ENCODE measurements around the gene TMED8.
"Not testable (repeated sequence)": the region's sequence is repeated elsewhere in the genome, so short reads cannot be mapped to it uniquely, and the experiment has no call there.

Gene TMED8

DNA sequence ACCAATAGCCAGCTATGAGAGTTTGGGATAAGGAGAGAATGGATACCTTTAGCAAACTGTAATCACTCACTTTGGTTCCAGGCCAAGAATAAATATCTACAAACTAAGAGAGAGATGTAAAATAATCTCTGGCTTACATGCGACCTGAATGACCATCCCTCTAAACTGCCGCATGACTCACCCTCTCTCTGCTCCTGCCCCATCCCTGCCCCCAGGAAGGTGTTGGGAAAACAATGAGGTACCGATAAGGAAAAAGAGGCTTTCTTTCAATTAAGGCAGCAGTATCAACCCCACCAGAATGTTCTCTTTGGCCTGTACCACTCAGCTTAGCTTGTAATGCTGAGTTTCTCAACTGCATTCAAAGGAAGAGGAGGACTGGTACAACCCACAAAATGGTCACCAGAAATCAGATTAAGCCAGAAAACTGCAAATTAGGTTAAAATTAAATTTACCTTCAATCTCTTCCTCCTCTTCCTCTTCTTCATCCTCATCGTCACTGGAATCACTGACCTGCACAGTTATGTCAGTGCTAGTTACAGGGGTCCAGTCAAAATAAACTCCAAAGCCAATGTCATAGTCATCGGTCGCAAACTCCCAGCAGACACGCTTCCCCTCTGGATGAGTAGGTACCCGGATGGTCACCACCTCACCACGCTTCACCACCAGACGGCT lies 34.0 kb downstream of the TMED8 start:
- TF ChIP-seq CTCF (conservative IDR thresholded peaks at IDR 0.05) = no peak
- H3K27ac ChIP-seq = no peak overlapping the region

DNA sequence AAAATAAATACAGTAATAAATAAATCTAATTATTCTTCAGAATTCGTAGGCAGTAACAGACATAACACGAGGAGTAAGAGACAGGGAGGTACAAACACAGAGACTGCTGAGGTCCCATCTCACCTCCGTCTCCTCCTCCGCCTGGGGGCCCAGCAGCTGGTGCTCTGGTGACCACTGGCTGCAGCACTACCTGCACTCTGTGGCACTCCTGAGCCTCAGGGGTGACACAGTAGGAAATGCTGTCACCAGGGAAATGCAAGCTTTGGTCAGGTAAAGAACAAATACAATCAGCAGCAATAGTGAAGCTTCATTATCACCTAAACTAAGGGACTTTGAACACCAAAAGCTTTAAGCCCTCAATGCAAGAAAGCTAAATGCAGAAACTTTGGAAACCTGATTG lies 36.5 kb downstream of the TMED8 start:
- H3K27ac ChIP-seq = no peak overlapping the region
- no peak for TF ChIP-seq CTCF (conservative IDR thresholded peaks at IDR 0.05)

- H3K27ac ChIP-seq = no peak overlapping the region
- no peak for TF ChIP-seq CTCF (conservative IDR thresholded peaks at IDR 0.05)
These were observed 37.5 kb downstream of the TMED8 start for GRCh38 chr14:77339407-77339806.

DNA sequence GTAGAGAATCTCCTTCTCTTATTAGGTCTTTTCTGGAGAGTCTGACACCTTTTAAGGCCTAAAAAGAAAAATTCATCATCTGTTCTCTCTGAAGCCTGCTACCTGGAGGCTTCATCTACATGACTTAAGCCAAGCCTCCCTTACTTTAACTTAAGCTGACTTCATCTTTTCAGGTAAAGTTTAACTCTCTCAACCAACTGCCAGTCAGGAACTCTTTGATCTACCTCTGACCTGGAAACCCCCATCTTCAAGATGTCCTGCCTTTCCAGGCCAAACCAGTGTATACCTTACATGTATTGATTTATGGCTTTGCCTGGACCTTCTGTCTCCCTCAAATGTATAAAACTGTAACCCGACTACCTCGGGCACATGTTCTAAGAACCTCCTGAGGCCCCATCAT lies 38.6 kb downstream of the TMED8 start:
- no peak overlapping the region for H3K27ac ChIP-seq
- TF ChIP-seq CTCF (conservative IDR thresholded peaks at IDR 0.05) = no peak

GRCh38 chr14:77337880-77338279 lies 39.0 kb downstream of the TMED8 start:
- no peak for TF ChIP-seq CTCF (conservative IDR thresholded peaks at IDR 0.05)
- H3K27ac ChIP-seq = no peak overlapping the region

DNA sequence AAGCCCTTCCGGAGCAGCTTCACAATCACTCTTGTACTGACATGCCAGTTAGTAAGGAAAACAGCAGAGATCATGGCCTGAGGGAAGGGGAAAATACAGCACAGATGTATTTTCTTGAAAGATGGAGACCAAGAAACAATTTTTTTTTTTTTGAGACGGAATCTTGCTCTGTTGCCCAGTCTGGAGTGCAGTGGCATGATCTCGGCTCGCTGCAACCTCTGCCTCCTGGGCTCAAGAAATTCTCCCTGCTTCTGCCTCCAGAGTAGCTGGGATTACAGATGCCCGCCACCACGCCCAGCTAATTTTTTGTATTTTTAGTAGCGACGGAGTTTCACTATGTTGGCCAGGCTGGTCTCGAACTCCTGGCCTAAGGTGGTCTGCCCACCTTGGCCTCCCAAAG lies 39.6 kb downstream of the TMED8 start:
- not testable (repeated sequence) for H3K27ac ChIP-seq

GRCh38 chr14:77335576-77335975 lies 41.3 kb downstream of the TMED8 start:
- no peak overlapping the region for H3K27ac ChIP-seq
- no peak for TF ChIP-seq CTCF (conservative IDR thresholded peaks at IDR 0.05)

DNA sequence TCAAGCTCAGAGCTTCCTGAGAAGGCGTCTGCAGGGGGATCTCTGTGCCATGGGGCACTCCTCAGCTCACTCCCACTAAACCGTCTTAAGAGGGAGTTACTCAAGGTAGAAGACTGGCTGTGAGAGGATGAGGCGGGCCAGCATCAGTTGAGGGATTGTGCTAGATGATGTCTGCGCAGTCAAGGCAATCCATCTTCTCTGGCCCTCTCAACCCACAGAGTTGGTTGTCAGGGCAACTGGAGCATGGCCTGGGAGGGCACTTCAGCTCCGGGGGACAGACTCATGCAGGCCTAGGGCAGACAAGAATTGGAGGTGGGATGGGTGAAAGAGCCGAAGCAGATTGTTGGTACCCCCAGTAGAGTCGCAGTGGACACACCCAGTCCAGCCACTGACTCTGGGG lies 47.0 kb downstream of the TMED8 start:
- no peak overlapping the region for H3K27ac ChIP-seq
- TF ChIP-seq CTCF (conservative IDR thresholded peaks at IDR 0.05) = no peak

Data from VCaP (cell line).